ENCODE measurements around the gene DPPA4.

The DPPA4 gene

DNA sequence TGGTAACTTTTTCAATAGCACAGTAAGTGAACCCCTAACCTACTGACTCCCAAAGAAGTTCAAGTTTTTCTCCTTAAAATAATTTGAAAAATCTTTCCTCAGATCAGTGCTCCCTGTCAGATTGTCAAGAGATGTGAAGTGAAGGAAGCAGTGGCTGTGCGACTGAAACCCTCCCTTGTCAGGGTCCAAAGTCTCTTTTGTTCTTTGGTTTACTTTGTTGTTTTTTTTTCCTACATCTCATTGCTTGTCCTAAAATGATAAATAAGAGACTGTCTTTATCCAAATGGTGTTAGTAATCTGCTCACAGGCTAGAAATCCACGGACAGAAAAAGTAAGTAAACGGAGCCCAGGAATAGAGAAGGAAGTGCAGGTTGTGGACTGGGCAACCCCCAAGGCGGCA is 976 bp upstream of the DPPA4 start:
- no peak for DNase-seq

DNA sequence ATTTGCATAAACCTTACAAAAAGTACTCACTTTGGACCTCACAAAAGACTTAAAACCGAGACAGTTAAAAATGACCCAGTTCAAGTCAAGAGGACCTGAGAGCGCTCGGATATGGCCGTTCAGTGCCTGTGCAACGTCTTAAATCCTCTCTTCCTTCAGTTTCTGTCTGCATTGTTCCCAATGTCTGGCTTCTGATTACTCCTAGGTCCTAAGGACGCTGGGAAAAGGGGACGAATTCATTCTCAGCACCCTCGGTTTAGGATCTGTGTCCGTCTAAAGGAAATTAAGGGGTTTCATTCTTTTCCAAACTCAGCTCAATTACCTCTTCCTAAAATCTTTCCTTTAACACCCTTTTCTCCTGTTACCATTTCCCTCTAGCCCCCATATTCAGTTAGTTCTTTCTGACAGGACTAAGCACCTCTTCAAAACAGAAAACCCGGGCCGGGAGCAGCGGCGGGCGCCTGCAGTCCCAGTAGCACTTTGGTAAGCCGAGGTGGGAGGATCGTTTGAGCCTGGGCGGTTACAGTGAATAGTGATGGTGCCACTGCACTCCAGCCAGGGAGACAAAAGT is 970 bp downstream of the DPPA4 start:
- no peak for DNase-seq

DNA sequence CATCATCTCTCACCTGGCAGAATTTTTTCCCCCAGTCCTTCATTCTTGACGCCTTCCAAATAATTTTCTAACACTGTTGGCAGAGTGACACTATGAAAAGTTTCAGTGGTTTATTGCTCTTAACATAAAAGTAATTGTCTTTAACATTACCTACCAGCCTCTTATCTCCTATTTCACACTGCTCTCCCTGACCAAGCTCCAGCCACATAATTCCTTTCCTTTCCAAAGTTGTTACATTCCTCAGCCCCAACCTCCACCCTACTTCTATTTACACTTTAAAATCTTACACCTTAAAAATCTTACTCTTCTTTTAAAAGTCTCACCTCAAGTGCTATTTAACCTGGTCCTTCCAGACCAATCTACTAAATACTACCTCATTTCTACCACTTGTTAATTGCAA is 2.8 kb downstream of the DPPA4 start:
- DNase-seq = no peak

DNA sequence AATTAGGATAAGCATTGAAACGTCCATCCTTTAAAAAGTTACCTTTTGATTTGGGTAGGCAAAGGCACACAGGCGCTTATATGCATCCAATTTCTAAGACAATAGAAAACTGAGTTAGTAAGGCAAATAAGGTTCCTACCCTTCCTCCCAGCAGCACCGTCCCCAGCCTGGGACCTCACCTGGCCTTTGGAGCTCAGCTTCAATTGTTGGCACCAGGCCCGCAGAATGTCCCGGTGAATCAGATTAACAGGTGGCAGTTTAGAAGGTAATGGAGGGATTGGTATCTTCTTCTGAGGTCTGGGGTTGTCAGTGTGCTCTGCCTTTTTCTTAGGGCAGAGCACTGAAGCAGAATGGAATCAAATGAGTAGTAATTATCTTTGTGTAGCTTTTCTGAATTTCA is 5.7 kb downstream of the DPPA4 start:
- no peak for DNase-seq

DNA sequence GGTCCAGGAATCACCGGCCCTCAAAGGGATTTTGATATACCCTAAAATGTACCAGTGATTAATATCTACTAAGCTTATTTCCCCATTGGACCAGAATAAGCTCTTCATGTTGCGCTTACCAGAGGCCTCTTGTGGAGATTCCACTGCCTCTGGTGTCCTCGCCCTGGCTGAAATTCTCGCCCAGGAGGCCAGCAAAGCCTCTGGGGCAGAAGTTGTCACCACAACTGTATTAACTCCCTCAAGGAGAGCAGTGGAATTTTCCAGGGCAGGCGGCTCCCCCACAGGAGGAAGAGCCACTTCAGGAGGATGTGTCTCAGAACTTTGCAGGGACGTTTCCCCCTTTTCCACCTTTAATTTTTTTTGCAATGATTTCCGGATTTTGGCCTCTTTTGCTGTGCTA is 6.9 kb downstream of the DPPA4 start:
- no peak for DNase-seq

DNA sequence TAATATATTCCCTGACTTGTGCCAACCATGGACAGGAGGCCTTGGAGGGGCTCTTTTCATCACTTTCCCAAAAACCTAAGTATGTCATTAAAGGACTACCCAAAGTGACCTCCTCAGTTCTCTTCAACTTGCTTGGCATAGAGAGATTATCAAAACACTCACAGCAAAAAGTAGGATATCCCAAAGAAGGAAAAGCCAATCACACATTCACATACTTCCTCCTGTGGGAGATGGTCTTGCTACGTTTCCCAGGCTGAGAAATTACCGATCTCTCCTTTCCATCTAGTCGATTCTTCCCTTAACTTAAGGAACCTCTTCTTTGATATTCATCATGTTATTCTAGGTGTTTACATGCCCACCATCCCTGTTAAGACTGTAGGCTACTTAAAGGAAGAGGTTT is 9.1 kb downstream of the DPPA4 start:
- DNase-seq = no peak

DNA sequence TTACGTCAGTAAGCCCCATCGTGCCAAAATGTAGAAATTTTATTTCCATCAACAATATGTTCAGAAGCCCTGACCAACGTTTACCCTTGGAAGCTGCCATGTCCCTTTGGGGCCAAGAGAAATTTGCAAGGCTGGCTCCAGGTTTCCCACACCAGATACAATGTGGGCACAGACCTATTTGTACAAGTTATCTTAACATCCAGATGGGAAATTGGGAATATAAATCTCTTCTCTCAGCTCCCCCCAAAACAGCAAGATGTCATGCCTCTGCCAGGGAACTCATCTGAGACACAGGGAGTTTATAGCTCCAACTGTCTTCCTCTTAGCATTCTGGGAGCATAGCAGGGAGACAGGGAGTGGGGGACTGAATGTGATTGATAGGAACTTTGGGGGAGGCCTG is 11.7 kb downstream of the DPPA4 start:
- no peak for DNase-seq

DNA sequence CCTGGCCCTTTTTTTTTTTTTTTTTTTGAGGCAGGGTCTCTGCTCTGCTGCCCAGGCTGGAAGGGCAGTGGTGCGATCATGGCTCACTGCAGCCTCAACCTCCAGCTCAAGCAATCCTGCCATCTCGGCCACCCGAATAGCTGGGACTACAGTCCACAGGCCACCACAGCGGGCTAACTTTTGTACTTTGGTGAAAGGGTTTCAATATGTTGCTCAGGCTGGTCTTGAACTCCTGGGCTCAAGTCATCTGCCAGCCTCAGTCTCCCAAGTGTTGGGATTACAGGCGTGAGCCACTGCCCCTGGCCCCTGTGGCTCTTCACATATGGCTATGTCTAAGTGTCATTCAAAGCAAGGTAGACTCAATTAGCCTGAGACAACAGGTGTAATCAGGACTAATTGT is 12.2 kb downstream of the DPPA4 start:
- DNase-seq = no peak

DNA sequence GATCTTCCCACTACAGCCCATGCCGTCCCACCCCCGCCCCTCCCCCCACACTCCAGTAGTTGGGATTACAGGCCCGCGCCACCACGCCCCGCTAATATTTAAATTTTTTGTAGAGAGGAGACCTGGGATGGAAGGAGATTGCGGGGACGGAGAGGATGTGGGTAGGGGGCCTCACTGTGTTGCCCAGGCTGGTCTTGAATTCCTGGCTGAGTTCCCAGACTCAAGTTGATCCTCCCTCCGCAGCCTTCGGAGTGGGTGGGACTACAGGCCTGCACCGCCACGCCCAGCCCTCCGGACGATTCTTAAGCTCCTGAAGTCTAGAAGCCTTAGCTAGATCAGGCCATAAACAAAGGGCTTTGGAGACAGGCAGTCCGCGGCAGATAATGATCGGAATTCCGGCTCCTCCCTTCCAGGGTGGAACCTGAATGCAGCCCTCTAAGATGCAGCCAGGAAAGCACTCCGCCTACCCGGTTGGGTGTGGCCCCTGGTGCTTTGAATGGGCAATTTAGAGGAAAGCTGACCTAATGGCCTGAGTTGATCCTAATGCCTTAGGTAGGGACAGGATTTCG is 21.1 kb downstream of the DPPA4 start, which contains the start of gene DPPA2:
Gene DPPA2 (minus strand): TSS at position 356 of the 569 bp plus-strand sequence. CDS start 1,975 bp downstream, outside the sequence.
- no peak for DNase-seq

DNA sequence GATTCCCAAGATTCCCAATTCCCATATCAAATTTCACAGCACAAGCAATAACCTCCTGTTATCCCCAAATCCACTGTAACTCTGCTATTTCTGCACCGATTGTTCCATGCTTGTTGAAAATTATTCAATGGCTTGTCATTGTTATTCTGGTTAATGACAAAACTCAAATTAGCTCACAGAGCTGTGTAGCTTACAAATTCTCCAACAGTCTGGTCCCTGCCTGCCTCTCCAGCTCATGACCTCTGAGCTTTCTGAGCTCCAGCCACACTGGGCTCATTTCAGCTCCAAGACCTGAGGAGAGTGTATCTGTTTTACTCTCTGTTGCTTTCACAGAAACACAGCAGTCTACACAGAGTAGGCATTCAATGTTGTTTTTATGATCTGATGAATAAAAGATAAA is 24.3 kb downstream of the DPPA4 start:
- no peak for DNase-seq

DNA sequence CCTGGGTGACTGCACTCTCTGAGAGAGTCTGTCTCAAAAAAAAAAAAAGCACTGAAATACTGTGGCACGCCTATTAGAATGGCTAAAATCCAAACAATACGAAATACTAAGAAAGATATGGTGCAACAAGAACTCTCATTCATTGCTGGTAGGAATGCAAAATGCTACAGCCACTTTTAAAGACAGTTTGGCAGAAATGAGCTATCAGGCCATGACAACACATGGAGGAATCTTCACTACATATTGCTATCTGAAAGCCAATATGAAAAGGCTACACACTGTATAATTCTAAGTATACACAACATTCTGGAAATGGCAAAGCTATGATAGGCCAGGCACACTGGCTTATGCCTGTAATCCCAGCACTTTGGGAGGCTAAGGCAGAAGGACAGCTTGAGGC is 39.9 kb downstream of the DPPA4 start:
- DNase-seq = no peak

DNA sequence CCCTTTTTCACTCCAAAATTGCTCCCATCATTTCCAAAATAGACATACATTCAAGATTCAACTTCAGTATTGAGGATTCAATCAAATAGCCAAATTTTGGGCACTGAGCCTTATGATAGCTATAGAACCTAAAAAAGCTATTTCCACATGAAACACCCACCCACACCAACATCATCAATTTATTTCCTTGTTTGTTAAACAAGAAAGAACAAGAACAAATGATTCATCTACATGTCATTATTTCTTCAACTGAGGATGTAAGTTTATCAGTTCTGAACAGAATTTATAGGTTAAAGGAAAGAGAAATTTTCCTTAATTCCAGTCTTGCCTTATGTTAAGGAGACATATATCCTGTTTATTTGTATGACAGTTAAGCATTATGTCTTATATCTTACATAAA is 53.3 kb downstream of the DPPA4 start:
- DNase-seq = no peak

DNA sequence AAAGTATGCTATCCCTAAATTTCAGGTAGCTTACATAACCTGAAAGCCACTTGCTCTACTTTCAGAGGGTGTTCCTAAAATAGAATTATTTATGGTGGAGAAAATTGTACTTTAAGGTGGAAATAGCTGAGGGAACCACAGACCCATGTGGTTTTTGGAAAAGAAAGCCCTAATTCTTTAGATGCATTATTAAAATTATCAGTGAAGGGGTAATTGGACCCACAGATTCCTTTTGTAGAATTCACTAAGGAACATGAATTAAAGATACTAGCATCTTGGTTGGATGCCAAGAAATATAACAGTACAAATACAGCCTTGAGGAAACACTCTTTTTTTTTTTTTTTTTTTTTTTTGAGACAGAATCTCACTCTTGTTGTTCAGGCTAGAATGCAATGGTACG is 58.8 kb downstream of the DPPA4 start:
- no peak for DNase-seq

DNA sequence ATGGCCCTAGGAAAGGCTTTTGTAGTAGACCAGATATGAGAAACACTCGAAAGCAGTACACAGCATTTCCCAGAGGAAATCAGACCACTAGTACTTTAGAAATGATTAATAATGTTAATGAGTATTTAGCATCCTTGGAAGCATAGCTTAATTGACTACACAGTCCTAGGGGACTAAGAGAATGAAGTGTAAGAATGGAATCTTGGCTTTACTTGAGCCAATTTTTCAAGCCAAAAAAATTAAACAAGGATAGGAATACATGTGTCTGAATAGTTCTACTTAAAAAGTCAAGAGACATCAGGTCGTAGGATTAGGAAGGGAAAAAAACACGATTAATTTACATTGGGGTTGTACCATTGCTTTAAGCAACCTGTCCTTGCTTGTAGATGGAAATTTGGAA is 59.2 kb downstream of the DPPA4 start:
- no peak for DNase-seq

All from cerebellar nuclear complex (tissue), 1 donor.